Left ventricle myocardium inferior (tissue), 1 donor: ENCODE measurements around the gene ELL2. TPM values are rescaled to one million over a fixed set of nuclear protein-coding genes. Genes with fewer than 3 reads are reported as not detected.
A peak's percentile ranks its signal among the peaks of the same experiment; 100 is the strongest.

ENCODE experiments used
- DNase-seq: peaks from one replicate; pipeline ENCODE4 v3.0.0-alpha.2; 2020
- H3K27ac ChIP-seq: fragments of 200-600 bp; replicated peaks from 2 replicates; pipeline ENCODE4 v1.8.0; 2021
- H3K27me3 ChIP-seq: fragments of 200-600 bp; 2 replicates; pipeline ENCODE4 v1.8.0; 2021; ENCODE audit warnings: low read depth
- H3K36me3 ChIP-seq: fragments of 200-600 bp; 2 replicates; pipeline ENCODE4 v1.8.0; 2021
- H3K4me1 ChIP-seq: fragments of 200-600 bp; 2 replicates; pipeline ENCODE4 v1.8.0; 2021
- H3K4me3 ChIP-seq: fragments of 200-600 bp; 2 replicates; pipeline ENCODE4 v1.8.0; 2021; ENCODE audit warnings: mild to moderate bottlenecking, moderate library complexity
- H3K9me3 ChIP-seq: fragments of 200-600 bp; replicated peaks from 2 replicates; pipeline ENCODE4 v1.8.0; 2021
- CTCF ChIP-seq: fragments of 200-600 bp; IDR thresholded peaks from 2 replicates; pipeline ENCODE4 v1.8.0; 2021; ENCODE audit warnings: antibody characterized with exemption, mild to moderate bottlenecking, borderline replicate concordance
- intact Hi-C: fragments of 100-400 bp; cut with micrococcal nuclease; formaldehyde crosslinking; loops from one replicate; pipeline ENCODE4 v1.11.0; 2022
- total RNA-seq: library from RNA; stranded (reverse); fragmentation: NEBNext Ultra II Directional; extraction: Animal tissue kit (Norgen Biotek cat#: 25700); gene quantifications from one replicate; pipeline ENCODE4 v1.2.1, GENCODE V29; 2021
- donor health status: DM: no; HTN: yes; CAD: no; lungs with severe emphysema.

Gene ELL2
- total RNA-seq, 1 donor from 2014 or later: 21.0 TPM

GRCh38 chr5:95895251-95895650, 66.4 kb downstream of the ELL2 start:
- Histone ChIP-seq H3K4me1 (peaks cover 48% of the 10 kb centered on the region), H3K9me3 (no peaks in the 10 kb centered on the region), H3K36me3 (peaks cover 55% of the 10 kb centered on the region), H3K27ac (peak overlapping the region; percentile 24), H3K27me3 (no peaks in the 10 kb centered on the region), H3K4me3 (no peak overlapping the region)
- intact Hi-C loops: no loop called here
- TF ChIP-seq CTCF: no peak
- no peak for DNase-seq

- DNase-seq: no peak
- intact Hi-C loops: no loop called here
- Histone ChIP-seq H3K9me3 (no peaks in the 10 kb centered on the region), H3K27me3 (no peaks in the 10 kb centered on the region), H3K27ac (no peak overlapping the region), H3K4me3 (no peak overlapping the region), H3K36me3 (peaks cover 68% of the 10 kb centered on the region), H3K4me1 (peaks cover 27% of the 10 kb centered on the region)
- TF ChIP-seq CTCF: peak; percentile 59
Measured at GRCh38 chr5:95892784-95893354, 68.8 kb downstream of the ELL2 start.

GRCh38 chr5:95891499-95891898, 70.2 kb downstream of the ELL2 start:
- intact Hi-C loops: no loop called here
- Histone ChIP-seq H3K9me3 (no peaks in the 10 kb centered on the region), H3K4me3 (no peak overlapping the region), H3K27me3 (no peaks in the 10 kb centered on the region), H3K27ac (no peak overlapping the region), H3K36me3 (peaks cover 70% of the 10 kb centered on the region), H3K4me1 (peaks cover 15% of the 10 kb centered on the region)
- no peak for TF ChIP-seq CTCF
- DNase-seq: no peak

GRCh38 chr5:95889076-95889475, 72.6 kb downstream of the ELL2 start:
- intact Hi-C loops: no loop called here
- no peak for TF ChIP-seq CTCF
- DNase-seq: no peak
- Histone ChIP-seq H3K27me3 (no peaks in the 10 kb centered on the region), H3K36me3 (peaks cover 56% of the 10 kb centered on the region), H3K4me1 (no peaks in the 10 kb centered on the region), H3K4me3 (no peak overlapping the region), H3K27ac (no peak overlapping the region), H3K9me3 (no peaks in the 10 kb centered on the region)

GRCh38 chr5:95887977-95888376, 73.7 kb downstream of the ELL2 start:
- no peak for TF ChIP-seq CTCF
- intact Hi-C loops: no loop called here
- peaks cover 49% of the 10 kb centered on the region for H3K36me3 ChIP-seq

More at GRCh38 chr5:95887977-95888376, 73.7 kb downstream of the ELL2 start:
- Histone ChIP-seq H3K9me3 (no peaks in the 10 kb centered on the region), H3K4me3 (no peak overlapping the region), H3K27me3 (no peaks in the 10 kb centered on the region), H3K4me1 (no peaks in the 10 kb centered on the region), H3K27ac (no peak overlapping the region)
- no peak for DNase-seq
